Retinal pigment epithelial cell (primary cell): ENCODE measurements around the gene ARNT2.

Experiments
- DNase-seq: peaks from one replicate; pipeline ENCODE4 v3.0.0-alpha.2; 2010; ENCODE audit warnings: low read depth
- H3K4me3 ChIP-seq: 2 replicates; pipeline ENCODE4 v1.5.1; 2011; ENCODE audit warnings: mild to moderate bottlenecking, low read length, control low read depth, moderate library complexity
- CTCF ChIP-seq: conservative IDR thresholded peaks from 2 replicates; pipeline ENCODE4 v1.5.1; 2011; ENCODE audit warnings: low read depth, low read length, control low read depth, inconsistent platforms

ARNT2 gene

DNA sequence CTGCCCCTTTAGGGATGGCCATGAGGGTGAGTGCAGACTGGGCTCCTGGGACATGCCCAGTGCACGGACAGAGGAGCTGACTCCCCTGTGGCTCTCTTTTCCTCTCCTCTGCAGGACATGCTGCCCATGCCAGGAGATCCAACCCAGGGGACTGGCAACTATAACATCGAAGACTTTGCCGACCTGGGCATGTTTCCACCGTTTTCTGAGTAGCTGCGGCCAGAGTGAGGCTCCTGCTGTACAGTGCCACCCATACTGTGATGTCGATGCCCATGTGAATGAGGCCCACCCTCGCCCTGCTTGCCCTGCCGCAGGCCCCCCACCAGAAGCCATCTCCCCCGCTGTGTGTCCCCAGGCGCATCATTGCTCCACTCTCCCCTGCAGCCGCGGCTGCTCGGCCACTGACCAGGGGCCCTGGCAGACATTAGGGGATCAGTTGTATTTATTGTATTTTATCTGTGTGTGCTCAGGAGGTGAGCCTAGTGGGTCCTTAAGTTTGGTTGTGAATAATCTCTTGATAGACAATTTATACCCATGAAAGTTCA, 189.4 kb downstream of the ARNT2 start:
- H3K4me3 ChIP-seq: no peak overlapping the region
- no peak for DNase-seq
- TF ChIP-seq CTCF: no peak

- no peak for DNase-seq
- no peak overlapping the region for H3K4me3 ChIP-seq
- TF ChIP-seq CTCF: no peak
Observed at GRCh38 chr15:80594091-80594889, 190.1 kb downstream of the ARNT2 start.

DNA sequence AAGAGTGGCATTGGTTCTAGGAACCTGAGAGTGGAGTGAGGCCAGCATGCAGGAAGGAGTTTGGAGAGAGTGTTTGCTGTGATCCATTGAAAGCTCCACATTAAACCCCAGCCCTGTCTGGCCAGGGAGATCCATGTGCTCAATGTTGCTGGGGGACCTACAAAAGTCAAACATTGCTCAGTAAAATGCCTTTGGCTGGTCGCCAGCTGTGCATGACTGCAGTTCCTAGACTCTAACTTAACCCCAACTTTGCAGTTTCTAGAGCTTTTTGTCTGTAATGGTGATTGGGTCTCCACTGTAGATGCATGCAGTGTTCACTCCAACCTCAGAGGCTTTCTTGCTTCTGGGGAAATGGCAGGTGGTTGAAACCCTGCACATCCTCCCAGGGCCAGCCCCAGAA, 191.2 kb downstream of the ARNT2 start:
- TF ChIP-seq CTCF: no peak
- no peak overlapping the region for H3K4me3 ChIP-seq

DNA sequence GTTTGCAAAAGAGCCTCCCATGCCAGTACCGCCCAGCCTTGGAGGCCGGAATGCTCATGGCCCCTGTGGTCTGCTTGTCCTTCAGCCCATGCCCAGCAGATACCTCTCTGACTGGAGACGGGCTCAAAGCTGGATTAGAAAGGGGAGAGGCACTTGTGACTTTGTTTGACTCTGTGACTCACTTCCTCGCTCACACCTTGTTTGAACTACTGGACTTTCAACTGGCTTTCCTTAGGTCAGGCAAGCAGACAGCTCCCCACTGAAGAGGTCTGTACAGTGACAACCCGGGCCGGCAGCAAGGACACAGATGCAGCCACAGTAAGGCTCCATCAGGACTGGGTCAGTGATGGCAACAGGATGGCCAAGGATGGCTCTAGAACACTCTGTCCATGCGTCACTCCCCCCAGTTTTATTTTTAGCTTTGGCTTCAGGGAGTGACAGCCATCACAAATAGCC, 192.4 kb downstream of the ARNT2 start:
- no peak for DNase-seq
- TF ChIP-seq CTCF: no peak
- no peak overlapping the region for H3K4me3 ChIP-seq

More for the DNA sequence above, 191.2 kb downstream of the ARNT2 start:
- no peak for DNase-seq

DNA sequence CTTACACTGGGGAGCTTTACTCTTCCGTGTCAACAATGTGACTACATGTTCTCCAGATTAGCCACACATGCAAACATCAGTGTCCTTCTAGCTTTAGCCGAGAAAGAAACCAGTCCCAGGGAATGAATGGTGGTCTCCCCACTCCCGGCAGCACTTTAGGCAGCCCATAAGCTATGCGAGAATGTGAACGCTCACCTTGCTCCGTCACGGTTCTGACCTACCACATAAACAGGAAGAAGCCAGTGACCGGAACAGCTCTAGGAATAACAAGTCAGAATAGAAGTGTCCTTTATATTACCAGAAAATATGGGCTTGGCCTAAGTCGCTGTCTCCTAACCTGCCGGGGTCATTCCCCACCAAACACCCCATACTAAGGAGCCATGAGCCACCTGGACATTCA, 192.9 kb downstream of the ARNT2 start:
- DNase-seq: no peak
- H3K4me3 ChIP-seq: no peak overlapping the region
- TF ChIP-seq CTCF: no peak

GRCh38 chr15:80599359-80599758, 195.2 kb downstream of the ARNT2 start:
- DNase-seq: no peak
- no peak for TF ChIP-seq CTCF
- no peak overlapping the region for H3K4me3 ChIP-seq

DNA sequence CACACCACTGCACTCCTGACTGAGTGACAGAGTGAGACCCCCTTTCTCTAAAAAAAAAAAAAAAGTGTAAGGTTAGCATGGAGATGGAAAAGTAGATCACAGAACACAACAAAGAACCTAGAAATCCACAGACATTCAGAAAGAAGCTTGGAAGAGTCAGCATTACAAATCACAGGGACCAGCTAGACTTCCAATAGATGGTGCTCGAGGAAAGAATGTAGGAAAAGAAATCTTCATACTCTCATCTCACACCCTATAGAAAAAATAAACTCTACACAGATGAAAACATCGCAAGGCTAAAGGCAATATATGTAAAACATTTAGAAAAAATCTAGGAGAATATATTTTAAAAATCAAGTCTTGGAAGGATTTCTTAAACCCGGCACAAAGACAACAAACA, 196.4 kb downstream of the ARNT2 start:
- no peak for DNase-seq
- TF ChIP-seq CTCF: no peak
- no peak overlapping the region for H3K4me3 ChIP-seq
